Activated naive CD4-positive, alpha-beta T cell treated with anti-CD3 and anti-CD28 coated beads, Interleukin-2, amount 50 U/mL, for 16 hours (primary cell): ENCODE results near the gene MSRB3.

Source experiments
- DNase-seq: peaks from one replicate; pipeline ENCODE4 v3.0.0-alpha.2; 2020

MSRB3 gene

DNA sequence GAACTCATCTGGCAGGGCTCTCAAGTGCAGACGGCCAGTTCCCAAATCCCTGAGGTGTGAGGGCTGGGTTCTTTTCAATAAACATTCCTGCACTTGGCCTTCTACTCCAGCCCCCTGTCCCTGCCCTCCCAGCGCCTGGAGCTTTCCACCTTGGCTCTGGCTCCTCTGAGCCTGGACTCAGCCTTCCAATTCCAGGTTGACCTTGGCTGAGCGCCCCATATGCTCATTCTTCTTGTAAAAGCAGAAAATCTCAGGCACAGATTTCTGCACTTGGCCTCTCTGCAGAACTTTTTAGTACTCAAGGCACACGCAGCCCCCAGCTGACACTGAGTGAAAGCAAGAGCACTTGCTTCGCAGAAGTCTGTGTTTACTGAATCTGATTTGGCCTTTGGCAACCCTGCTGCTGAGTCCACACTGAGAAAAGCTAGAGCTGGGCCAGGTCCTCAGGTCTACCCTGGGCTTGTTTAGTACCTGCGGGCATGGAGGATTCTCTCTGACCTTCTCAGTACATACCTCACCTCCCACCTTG lies 222.7 kb downstream of the MSRB3 start:
- no peak for DNase-seq

DNA sequence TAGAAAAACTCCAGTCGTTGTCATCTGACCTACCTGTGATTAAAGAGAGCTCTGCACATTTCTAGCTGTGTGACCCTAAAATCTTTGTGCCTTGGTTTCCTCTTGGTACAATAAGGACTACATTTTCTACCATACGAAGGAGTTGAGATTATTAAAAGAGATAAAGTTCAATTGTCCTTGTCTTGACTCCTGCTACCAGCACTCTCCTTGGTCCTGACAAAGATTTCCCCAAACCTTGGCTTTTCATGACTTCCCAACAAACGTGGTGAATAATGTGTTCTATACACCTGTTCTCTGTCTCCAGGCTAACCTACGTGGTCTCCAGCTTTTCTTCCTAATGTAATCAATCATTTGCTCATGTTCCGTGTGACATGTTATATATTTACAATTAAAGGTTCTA lies 223.5 kb downstream of the MSRB3 start:
- no peak for DNase-seq

DNA sequence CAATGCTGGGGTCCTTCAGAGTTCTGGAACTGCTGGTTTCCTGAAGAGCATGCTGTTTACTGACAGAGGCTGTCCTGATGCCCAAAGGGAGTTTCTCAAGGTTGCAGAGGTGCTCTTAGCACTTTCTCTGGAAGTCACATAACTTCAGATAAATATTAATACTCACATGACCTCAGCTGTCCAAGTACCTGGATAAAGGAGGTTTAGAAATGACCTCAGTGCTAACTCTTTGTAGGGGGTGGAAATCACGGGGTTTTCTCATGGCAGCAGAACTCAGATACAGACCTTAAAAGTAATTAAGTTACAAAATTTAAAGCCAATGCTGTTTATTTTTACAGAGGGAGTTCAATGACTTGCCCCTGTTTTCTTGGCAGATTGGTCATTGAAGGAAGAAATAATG lies 225.9 kb downstream of the MSRB3 start:
- DNase-seq: no peak

DNA sequence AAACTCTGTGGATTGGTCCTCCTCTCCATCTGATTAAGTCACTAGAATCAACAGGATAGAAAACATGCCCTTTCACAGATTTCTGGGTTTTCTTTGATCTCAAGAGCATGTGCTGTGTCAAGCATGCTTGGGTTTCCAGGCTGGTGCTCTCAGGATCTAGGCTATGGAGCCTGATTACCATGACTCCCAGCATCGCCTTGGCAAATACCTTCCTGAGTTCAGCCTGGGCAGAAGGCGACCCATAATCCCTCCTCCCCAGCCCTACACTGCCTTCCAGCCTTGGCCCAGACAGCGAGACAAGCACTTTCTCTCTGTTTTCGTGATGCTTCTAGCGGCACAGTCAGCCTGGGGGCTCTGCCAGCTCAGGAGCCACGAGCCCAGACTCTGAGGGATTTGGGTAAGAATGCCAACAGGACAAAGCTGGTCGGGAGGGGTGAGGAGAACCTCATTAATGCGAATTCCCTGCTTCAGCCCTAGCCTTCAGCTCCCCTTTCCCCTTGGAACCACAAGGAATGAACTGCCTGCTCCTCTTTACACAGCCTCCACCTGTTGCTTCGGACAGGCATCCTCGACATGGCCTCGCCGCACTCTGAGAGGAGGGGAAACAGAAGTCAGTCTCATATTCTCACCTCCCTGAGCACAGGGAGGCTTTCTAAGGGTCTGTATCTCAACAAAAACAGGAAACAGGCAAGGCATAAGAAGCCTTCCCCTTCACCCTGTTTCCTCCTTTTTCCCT lies 227.1 kb downstream of the MSRB3 start:
- DNase-seq: no peak

DNA sequence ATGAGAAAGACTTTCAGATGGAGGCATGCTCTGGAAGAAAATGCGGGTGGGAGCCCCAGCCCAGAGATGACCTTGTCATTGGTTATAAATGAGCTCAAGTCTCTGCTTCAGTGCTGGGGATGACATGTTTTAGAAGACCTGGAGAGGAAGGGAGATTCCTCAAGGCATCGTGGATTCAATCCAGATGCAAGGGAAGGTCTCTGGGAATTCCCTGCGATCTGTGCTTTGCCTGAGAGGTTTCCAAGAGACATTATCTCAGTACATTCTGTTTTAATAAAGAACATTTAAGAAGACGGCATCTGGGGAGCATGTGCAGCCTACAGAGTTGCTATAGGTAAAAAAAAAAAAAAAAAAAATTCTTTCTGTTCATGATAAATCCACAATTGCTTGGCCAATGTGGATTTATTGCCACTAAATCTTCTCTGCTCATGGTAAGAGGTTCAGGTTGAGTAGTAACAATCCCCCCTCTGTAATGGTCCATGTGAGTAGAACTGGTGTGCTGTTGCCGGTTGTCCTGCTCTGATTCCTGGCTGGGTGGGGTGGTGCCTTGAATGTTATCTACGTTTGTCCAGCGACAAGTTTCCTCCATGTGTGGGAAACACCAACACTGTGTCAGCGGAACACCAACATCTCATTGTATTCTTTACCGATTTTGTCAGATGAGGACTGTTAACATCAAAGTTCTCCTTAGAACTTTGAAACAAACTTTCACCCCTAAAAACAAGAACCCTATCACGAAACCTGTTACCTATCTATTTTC lies 230.0 kb downstream of the MSRB3 start:
- no peak for DNase-seq

DNA sequence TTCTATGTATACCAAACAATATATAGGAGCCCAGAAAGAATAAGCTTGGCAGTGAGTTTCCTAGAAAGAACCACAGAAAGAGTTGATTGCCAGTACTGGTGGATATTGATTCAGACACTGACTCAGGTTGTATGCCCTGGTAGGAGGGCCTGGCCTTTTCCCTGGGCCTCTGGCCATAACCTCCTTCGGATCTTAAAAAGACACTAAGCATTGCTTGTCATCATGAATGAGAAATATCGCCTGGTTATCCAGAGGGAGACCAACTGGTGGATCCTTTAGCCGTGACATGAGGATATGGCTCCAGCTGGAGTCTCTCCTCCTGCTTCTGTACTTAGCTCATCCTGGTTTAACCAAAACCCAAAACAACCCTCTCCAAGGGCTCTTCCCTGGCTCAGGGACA lies 231.5 kb downstream of the MSRB3 start:
- DNase-seq: no peak

DNA sequence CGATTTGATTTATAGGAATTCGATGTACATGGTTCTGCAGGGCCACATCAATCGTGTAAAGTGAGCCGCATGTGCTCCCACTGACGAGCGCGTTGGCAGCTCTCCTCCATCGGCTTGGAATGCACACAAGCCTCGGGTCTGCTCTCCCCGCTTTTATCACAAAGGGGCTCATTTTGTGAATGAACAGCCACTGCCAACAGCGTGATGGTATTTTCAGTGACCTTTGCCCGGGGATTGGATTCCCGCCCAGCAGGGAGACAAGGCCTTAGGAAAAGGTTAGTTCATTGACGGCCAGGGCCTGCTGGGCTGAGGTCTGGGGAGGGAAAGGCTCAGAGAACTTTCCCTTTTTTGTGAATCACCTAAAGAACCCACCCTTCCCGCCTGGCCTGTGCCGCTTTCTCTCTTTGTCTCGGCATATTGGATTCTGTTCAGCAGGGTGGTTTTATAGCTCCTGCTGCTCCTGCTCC lies 232.1 kb downstream of the MSRB3 start:
- no peak for DNase-seq

DNA sequence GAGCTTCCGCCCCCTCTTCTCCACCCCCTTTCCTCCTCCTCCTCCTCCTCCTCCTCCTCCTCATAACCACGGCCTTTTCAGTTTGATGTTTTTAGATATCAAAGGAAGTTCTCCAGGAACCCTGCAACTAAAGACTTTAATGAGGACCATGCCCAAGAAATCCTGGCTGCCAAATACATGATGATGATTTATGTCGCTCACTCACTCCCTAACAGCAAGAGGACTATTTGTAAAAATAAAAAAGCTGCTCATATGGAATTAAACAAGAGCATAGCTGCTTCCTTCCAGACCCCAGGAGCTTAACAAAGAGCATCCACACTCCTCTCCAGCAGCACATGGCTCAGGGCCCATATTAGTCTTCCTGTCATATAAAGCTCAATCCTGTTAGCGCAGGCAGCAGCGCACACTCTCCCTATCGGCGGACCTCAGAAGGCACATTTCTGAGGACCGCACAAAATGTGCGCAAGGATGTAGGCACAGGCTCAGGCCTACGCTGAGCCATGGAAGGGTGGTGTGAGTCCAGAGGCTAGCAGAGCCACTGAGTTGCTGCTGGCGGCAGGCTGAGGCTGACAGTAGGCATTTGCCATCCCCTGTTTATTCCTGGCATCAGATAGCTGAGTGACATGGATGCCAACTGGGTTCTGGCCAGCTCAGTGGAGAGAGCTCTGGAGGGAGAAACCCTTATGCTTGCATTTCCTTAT lies 232.8 kb downstream of the MSRB3 start:
- DNase-seq: no peak

DNA sequence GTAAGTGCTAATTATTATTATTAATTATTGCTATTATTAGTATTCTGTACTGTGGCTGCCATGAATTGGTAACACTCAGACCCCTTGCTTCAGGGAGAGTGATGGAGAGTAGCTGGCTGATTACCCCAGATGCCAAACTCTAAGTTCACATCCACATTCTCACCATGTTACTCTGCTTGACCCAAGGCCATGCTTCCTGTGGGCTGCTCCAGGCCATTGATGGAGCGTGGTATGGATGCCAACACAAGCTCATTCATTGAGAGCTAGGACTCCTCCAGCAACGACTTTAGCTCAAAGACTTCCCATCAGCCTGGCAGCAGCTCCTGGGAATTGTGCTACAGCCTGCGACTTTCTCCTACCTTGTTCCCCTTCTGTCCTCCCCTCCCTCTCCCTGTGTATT lies 233.4 kb downstream of the MSRB3 start:
- DNase-seq: no peak
